Activated CD4-positive, alpha-beta T cell treated with anti-CD3 and anti-CD28 coated beads, Interleukin-2, amount 50 U/mL, for 24 hours (primary cell): ENCODE measurements around the gene EPHA2.

ENCODE experiments used
- DNase-seq, 2 donors: peaks; one replicate each; pipeline ENCODE4 v3.0.0-alpha.2; 2020; ENCODE audit warnings: low read depth in 1 of 2, low spot score in 1 of 2

The EPHA2 gene

GRCh38 chr1:16151196-16151994 lies 4.5 kb downstream of the EPHA2 start:
- DNase-seq: no peak

- DNase-seq: no peak
Measured at GRCh38 chr1:16150508-16150907, 5.4 kb downstream of the EPHA2 start.

- DNase-seq: no peak
Measured at GRCh38 chr1:16149702-16150488, 6.0 kb downstream of the EPHA2 start.

- DNase-seq: no peak
Measured at GRCh38 chr1:16149146-16149545, 6.7 kb downstream of the EPHA2 start.

- DNase-seq: no peak
Measured at GRCh38 chr1:16148329-16149092, 7.4 kb downstream of the EPHA2 start.

- no peak for DNase-seq
Measured at GRCh38 chr1:16147156-16147926, 8.5 kb downstream of the EPHA2 start.

GRCh38 chr1:16146279-16147155 lies 9.4 kb downstream of the EPHA2 start:
- DNase-seq: no peak

- DNase-seq: no peak
Measured at GRCh38 chr1:16145662-16146278, 10.1 kb downstream of the EPHA2 start.

GRCh38 chr1:16145030-16145661 lies 10.7 kb downstream of the EPHA2 start:
- DNase-seq: no peak

- DNase-seq: no peak
Measured at GRCh38 chr1:16144325-16145029, 11.4 kb downstream of the EPHA2 start.

- DNase-seq: no peak
Measured at GRCh38 chr1:16143566-16144324, 12.1 kb downstream of the EPHA2 start.

GRCh38 chr1:16143005-16143565 lies 12.8 kb downstream of the EPHA2 start:
- no peak for DNase-seq

- no peak for DNase-seq
Measured at GRCh38 chr1:16142383-16142995, 13.4 kb downstream of the EPHA2 start.

GRCh38 chr1:16141573-16142336 lies 14.1 kb downstream of the EPHA2 start:
- no peak for DNase-seq

GRCh38 chr1:16140068-16140596 lies 15.7 kb downstream of the EPHA2 start:
- DNase-seq: no peak

GRCh38 chr1:16139473-16139962 lies 16.4 kb downstream of the EPHA2 start:
- DNase-seq: no peak
